Measurements from ENCODE around the gene CNTROB. TPM values are rescaled to one million over a fixed set of nuclear protein-coding genes. Genes with fewer than 3 reads are reported as not detected.

The CNTROB gene
- total RNA-seq, 1 experiment from 2014 or later, result 30.1 TPM

GRCh38 chr17:7916808-7917207 lies 15.2 kb upstream of the CNTROB start:
- Histone ChIP-seq H4K20me1 (ENCODE audit: control insufficient read depth, insufficient read depth, insufficient read length) (no peaks in the 10 kb centered on the region), H2BK12ac (ENCODE audit: insufficient read length, low read depth, low read length) (no peak overlapping the region), H3K4me2 (ENCODE audit: insufficient read depth, insufficient read length, low read length) (no peak overlapping the region), H3K23me2 (ENCODE audit: insufficient read length, low read depth, low read length, poor library complexity, severe bottlenecking) (peaks cover 8% of the 10 kb centered on the region), H2BK120ac (ENCODE audit: low read depth, low read length, poor library complexity, severe bottlenecking) (no peak overlapping the region), H3K27ac (ENCODE audit: insufficient read length, low read depth, low read length) (no peak overlapping the region), H4K8ac (replicated peaks; ENCODE audit: insufficient read length, low read depth, low read length) (no peak overlapping the region), H3K23ac (ENCODE audit: insufficient read length, low read depth, low read length) (no peak overlapping the region), H3K4ac (ENCODE audit: low read depth, low read length) (no peak overlapping the region), H2BK20ac (ENCODE audit: low read depth, low read length, poor library complexity, severe bottlenecking) (no peak overlapping the region), H3T11ph (ENCODE audit: low read length) (no peak overlapping the region), H2BK15ac (ENCODE audit: low read depth, low read length) (no peak overlapping the region), H3K56ac (ENCODE audit: insufficient read length, low read depth, low read length) (no peak overlapping the region), H3K9me3 (ENCODE audit: control insufficient read depth, low read depth, low read length) (no peaks in the 10 kb centered on the region), H4K91ac (ENCODE audit: insufficient read length, low read depth, low read length) (no peak overlapping the region), H2AK5ac (ENCODE audit: insufficient read length, low read length) (no peak overlapping the region), H3K79me2 (ENCODE audit: insufficient read depth, low read length) (no peaks in the 10 kb centered on the region), H3K79me1 (ENCODE audit: insufficient read depth, low read depth, low read length, poor library complexity, severe bottlenecking) (no peaks in the 10 kb centered on the region), H3K9ac (ENCODE audit: extremely low read depth, insufficient read length, low read length) (no peak overlapping the region), H3K27me3 (ENCODE audit: insufficient read depth, low read length) (peaks cover 21% of the 10 kb centered on the region), H2BK5ac (ENCODE audit: insufficient read length, low read length) (no peak overlapping the region), H3K4me1 (ENCODE audit: insufficient read depth, low read length) (no peaks in the 10 kb centered on the region), H4K5ac (ENCODE audit: insufficient read length, low read depth, low read length) (no peak overlapping the region), H2AFZ (ENCODE audit: low read length) (no peak overlapping the region), H3K18ac (ENCODE audit: insufficient read length, low read depth, low read length) (no peak overlapping the region), H3K14ac (ENCODE audit: insufficient read depth, low read length) (no peak overlapping the region)
- no peak overlapping the region for H3K27ac Mint-ChIP-seq
- H3K9me3 Mint-ChIP-seq, result peaks cover 3 to 4% of the 10 kb centered on the region in 2 experiments; a peak in 3 of 5 replicates
- H3K4me1 Mint-ChIP-seq, result peaks cover 12 to 14% of the 10 kb centered on the region in 2 experiments
- H3K36me3 Mint-ChIP-seq (ENCODE audit: insufficient read depth in 1 of 3, low read depth in 3 of 3), result peaks cover 0 to 1% (median 0%) of the 10 kb centered on the region in 3 experiments; a peak in 2 of 7 replicates
- TF ChIP-seq, protein P1, sequence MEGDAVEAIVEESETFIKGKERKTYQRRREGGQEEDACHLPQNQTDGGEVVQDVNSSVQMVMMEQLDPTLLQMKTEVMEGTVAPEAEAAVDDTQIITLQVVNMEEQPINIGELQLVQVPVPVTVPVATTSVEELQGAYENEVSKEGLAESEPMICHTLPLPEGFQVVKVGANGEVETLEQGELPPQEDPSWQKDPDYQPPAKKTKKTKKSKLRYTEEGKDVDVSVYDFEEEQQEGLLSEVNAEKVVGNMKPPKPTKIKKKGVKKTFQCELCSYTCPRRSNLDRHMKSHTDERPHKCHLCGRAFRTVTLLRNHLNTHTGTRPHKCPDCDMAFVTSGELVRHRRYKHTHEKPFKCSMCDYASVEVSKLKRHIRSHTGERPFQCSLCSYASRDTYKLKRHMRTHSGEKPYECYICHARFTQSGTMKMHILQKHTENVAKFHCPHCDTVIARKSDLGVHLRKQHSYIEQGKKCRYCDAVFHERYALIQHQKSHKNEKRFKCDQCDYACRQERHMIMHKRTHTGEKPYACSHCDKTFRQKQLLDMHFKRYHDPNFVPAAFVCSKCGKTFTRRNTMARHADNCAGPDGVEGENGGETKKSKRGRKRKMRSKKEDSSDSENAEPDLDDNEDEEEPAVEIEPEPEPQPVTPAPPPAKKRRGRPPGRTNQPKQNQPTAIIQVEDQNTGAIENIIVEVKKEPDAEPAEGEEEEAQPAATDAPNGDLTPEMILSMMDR (conservative IDR thresholded peaks at IDR 0.05), result no peak
- no peak for DNase-seq
- WGBS (ENCODE audit: extremely low coverage, insufficient read length, low lambda C conversion rate), result no CpG with 5 or more reads among the region's 2 CpGs
- peaks cover 69% of the 10 kb centered on the region for H3K27me3 Mint-ChIP-seq (ENCODE audit: low read depth)
- H3K4me3 Mint-ChIP-seq, result peak overlapping the region; percentile 74 to 75

All from H9 (cell line).